Neural progenitor cell (in vitro differentiated cells): ENCODE measurements around the gene SEC22A. TPM values are rescaled to one million over a fixed set of nuclear protein-coding genes. Genes with fewer than 3 reads are reported as not detected.

Experiments used
- DNase-seq: peaks from one replicate; pipeline ENCODE4 v3.0.0-alpha.2; 2016; ENCODE audit warnings: low spot score
- H2AFZ ChIP-seq: fragments of 200-600 bp; sonication (generic); replicated peaks from 2 replicates; pipeline ENCODE4 v1.6.1; 2016; ENCODE audit warnings: antibody characterized with exemption
- H3F3A ChIP-seq: fragments of 200-600 bp; sonication (generic); 2 replicates; pipeline ENCODE4 v1.6.1; 2016; ENCODE audit warnings: antibody characterized with exemption, low read depth
- H3K27ac ChIP-seq: fragments of 200-600 bp; sonication (generic); 2 replicates; pipeline ENCODE4 v1.5.1; 2016; ENCODE audit warnings: mild to moderate bottlenecking
- H3K27me3 ChIP-seq: fragments of 200-600 bp; sonication (generic); 2 replicates; pipeline ENCODE4 v1.6.1; 2016; ENCODE audit warnings: mild to moderate bottlenecking, moderate library complexity
- H3K36me3 ChIP-seq: fragments of 200-600 bp; sonication (generic); 2 replicates; pipeline ENCODE4 v1.5.1; 2016
- H3K4me1 ChIP-seq: fragments of 200-600 bp; sonication (generic); 2 replicates; pipeline ENCODE4 v1.6.1; 2016; ENCODE audit warnings: mixed run types
- H3K4me2 ChIP-seq: fragments of 200-600 bp; sonication (generic); 2 replicates; pipeline ENCODE4 v1.6.1; 2016
- H3K4me3 ChIP-seq: fragments of 200-600 bp; sonication (generic); 2 replicates; pipeline ENCODE4 v1.5.1; 2016
- H3K79me2 ChIP-seq: fragments of 200-600 bp; sonication (generic); 2 replicates; pipeline ENCODE4 v1.6.1; 2016; ENCODE audit warnings: low read depth
- H3K9ac ChIP-seq: fragments of 200-600 bp; sonication (generic); 2 replicates; pipeline ENCODE4 v1.6.1; 2016
- H3K9me3 ChIP-seq: fragments of 200-600 bp; sonication (generic); 2 replicates; pipeline ENCODE4 v1.5.1; 2016; ENCODE audit warnings: low read depth
- H4K20me1 ChIP-seq: fragments of 200-600 bp; sonication (generic); 2 replicates; pipeline ENCODE4 v1.6.1; 2016; ENCODE audit warnings: low read depth
- H3K27ac Mint-ChIP-seq: 3 replicates; pipeline ENCODE4 v1.8.0; 2021; ENCODE audit warnings: mixed read lengths
- H3K27me3 Mint-ChIP-seq: 2 replicates; pipeline ENCODE4 v1.8.0; 2022; ENCODE audit warnings: low read depth, mild to moderate bottlenecking, inconsistent platforms, moderate library complexity, mixed read lengths; ENCODE audit not compliant: insufficient read depth
- H3K36me3 Mint-ChIP-seq: 3 replicates; pipeline ENCODE4 v1.8.0; 2021; ENCODE audit warnings: mixed read lengths
- H3K4me1 Mint-ChIP-seq: 3 replicates; pipeline ENCODE4 v1.8.0; 2021; ENCODE audit warnings: mixed read lengths
- H3K4me3 Mint-ChIP-seq: 3 replicates; pipeline ENCODE4 v1.8.0; 2021; ENCODE audit warnings: mild to moderate bottlenecking, moderate library complexity, mixed read lengths
- H3K9me3 Mint-ChIP-seq: 3 replicates; pipeline ENCODE4 v1.8.0; 2020; ENCODE audit warnings: mixed read lengths
- EZH2 ChIP-seq: fragments of 200-600 bp; sonication (generic); IDR thresholded peaks from 2 replicates; pipeline ENCODE4 v1.6.1; 2017; ENCODE audit warnings: antibody characterized with exemption, mild to moderate bottlenecking, moderate library complexity
- EZH2phosphoT487 ChIP-seq: fragments of 200-600 bp; sonication (generic); IDR thresholded peaks from 2 replicates; pipeline ENCODE4 v1.6.1; 2017; ENCODE audit warnings: antibody characterized with exemption
- total RNA-seq: library from RNA; depleted of rRNA; stranded (reverse); fragments of >200 nt; gene quantifications from 2 replicates; pipeline ENCODE4 v1.2.3, GENCODE V29; 2015; ENCODE audit warnings: low replicate concordance
- TF ChIP-seq, protein P1 (sequence below): fragments of 200-600 bp; sonication (generic); IDR thresholded peaks from 2 replicates; pipeline ENCODE4 v1.5.1; 2017; ENCODE audit warnings: antibody characterized with exemption, mild to moderate bottlenecking

SEC22A gene
- total RNA-seq, 1 donor from 2014 or later, result 26.4 TPM

DNA sequence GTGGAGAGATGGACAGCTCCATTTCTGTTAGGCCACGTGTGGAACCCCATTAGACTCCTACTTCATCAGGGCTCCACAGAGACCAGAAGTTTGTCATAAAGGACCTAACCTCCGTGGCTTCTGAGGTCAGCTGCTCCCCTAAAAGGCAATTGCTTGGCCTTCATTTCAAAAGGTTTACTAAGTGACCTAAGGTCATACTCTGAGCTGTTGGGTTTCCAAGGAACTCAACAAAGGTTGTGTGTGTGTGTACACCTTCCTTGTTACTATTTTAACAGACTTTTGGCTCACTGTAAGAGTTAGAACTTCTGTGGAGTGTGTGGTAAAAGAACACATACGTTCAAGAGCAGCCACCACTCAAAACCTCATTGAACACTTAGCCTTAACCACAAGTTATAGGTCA lies 73.9 kb downstream of the SEC22A start:
- Mint-ChIP-seq H3K36me3 (peaks cover 7% of the 10 kb centered on the region), H3K27me3 (no peaks in the 10 kb centered on the region), H3K4me1 (peaks cover 3% of the 10 kb centered on the region), H3K4me3 (no peak overlapping the region), H3K9me3 (no peaks in the 10 kb centered on the region), H3K27ac (no peak overlapping the region)
- no peaks in the 10 kb centered on the region for H3K4me1 ChIP-seq
- H3K9ac ChIP-seq, result no peak overlapping the region
- H3K27ac ChIP-seq, result no peak overlapping the region
- no peak overlapping the region for H3K4me3 ChIP-seq
- H3K79me2 ChIP-seq, result no peaks in the 10 kb centered on the region
- DNase-seq, result no peak
- H2AFZ ChIP-seq, result no peak overlapping the region
- H3K9me3 ChIP-seq, result no peaks in the 10 kb centered on the region
- no peaks in the 10 kb centered on the region for H3K27me3 ChIP-seq
- TF ChIP-seq EZH2, result no peak
- TF ChIP-seq EZH2phosphoT487, result no peak
- TF ChIP-seq, protein P1, sequence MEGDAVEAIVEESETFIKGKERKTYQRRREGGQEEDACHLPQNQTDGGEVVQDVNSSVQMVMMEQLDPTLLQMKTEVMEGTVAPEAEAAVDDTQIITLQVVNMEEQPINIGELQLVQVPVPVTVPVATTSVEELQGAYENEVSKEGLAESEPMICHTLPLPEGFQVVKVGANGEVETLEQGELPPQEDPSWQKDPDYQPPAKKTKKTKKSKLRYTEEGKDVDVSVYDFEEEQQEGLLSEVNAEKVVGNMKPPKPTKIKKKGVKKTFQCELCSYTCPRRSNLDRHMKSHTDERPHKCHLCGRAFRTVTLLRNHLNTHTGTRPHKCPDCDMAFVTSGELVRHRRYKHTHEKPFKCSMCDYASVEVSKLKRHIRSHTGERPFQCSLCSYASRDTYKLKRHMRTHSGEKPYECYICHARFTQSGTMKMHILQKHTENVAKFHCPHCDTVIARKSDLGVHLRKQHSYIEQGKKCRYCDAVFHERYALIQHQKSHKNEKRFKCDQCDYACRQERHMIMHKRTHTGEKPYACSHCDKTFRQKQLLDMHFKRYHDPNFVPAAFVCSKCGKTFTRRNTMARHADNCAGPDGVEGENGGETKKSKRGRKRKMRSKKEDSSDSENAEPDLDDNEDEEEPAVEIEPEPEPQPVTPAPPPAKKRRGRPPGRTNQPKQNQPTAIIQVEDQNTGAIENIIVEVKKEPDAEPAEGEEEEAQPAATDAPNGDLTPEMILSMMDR, result no peak
- no peaks in the 10 kb centered on the region for H3F3A ChIP-seq
- no peaks in the 10 kb centered on the region for H4K20me1 ChIP-seq
- no peaks in the 10 kb centered on the region for H3K36me3 ChIP-seq
- no peak overlapping the region for H3K4me2 ChIP-seq

DNA sequence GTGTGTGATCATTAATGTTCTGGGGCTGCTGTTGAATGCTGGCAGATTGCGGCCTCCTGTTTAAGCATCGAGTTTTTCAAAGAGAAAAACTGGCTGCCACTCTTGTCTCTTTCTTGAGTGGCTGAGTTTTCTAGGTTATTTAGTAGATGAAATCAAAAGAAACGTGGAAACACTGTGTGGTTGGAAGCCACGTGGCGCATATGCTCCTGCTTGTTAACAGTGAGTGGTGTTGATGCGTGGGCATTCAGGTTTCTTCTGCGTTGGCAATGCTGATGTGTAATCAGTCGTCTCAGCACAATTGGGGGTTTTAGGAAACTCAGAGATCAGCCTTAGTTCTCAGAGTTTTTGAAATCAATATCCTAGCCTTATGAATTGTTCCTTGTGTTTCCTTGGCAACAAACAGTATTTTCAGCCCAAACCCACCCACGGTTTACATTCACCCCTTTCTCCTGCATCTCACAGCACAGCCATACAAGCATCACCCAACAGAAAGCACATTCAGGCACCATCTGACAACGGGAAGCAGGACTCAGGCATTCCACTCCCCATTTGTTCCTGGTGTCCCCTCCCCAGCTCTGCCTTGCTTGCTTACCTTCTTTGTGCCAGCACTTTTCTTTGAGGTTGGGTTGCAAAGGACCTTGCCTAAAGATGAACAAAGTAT lies 74.7 kb downstream of the SEC22A start:
- Histone ChIP-seq H3K27me3 (no peaks in the 10 kb centered on the region), H4K20me1 (no peaks in the 10 kb centered on the region), H2AFZ (no peak overlapping the region), H3K27ac (no peak overlapping the region), H3K9ac (no peak overlapping the region), H3K4me2 (no peak overlapping the region), H3K79me2 (no peaks in the 10 kb centered on the region), H3K4me3 (no peak overlapping the region), H3F3A (no peaks in the 10 kb centered on the region), H3K36me3 (no peaks in the 10 kb centered on the region), H3K4me1 (no peaks in the 10 kb centered on the region), H3K9me3 (no peaks in the 10 kb centered on the region)
- no peak overlapping the region for H3K4me3 Mint-ChIP-seq
- H3K36me3 Mint-ChIP-seq, result peaks cover 5% of the 10 kb centered on the region
- no peak overlapping the region for H3K27ac Mint-ChIP-seq
- no peaks in the 10 kb centered on the region for H3K9me3 Mint-ChIP-seq
- H3K4me1 Mint-ChIP-seq, result peaks cover 3% of the 10 kb centered on the region
- TF ChIP-seq EZH2phosphoT487 (no peak), EZH2 (no peak)
- TF ChIP-seq, protein P1, result no peak
- no peak for DNase-seq
- H3K27me3 Mint-ChIP-seq, result no peaks in the 10 kb centered on the region

DNA sequence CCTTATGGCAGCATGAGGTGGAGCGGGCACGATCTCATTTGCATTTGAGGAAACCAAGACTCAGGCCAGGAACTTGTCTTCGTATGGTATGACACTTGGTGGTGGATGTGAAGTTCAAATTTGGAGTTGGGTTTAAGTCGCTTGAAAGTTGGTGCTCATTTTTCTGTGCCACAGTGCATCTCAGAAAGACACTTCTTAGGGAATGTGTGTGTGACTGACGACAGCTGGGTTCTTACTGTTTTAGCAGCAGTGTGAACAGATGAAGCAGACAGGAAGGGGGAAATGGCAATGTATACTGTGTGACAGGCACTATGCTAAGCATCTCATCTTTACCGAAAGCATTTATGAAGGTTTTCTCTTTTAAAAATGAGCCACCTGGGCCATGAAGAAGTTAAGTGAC lies 75.4 kb downstream of the SEC22A start:
- Mint-ChIP-seq H3K36me3 (no peaks in the 10 kb centered on the region), H3K9me3 (no peaks in the 10 kb centered on the region), H3K27ac (no peak overlapping the region), H3K4me1 (peaks cover 3% of the 10 kb centered on the region), H3K4me3 (no peak overlapping the region), H3K27me3 (peaks cover 3% of the 10 kb centered on the region)
- H3K27me3 ChIP-seq, result no peaks in the 10 kb centered on the region
- no peaks in the 10 kb centered on the region for H3K4me1 ChIP-seq
- H3K36me3 ChIP-seq, result no peaks in the 10 kb centered on the region
- no peak for DNase-seq
- H3F3A ChIP-seq, result no peaks in the 10 kb centered on the region
- no peaks in the 10 kb centered on the region for H4K20me1 ChIP-seq
- H3K4me3 ChIP-seq, result no peak overlapping the region
- H3K9ac ChIP-seq, result no peak overlapping the region
- H3K9me3 ChIP-seq, result no peaks in the 10 kb centered on the region
- TF ChIP-seq EZH2phosphoT487, result no peak
- TF ChIP-seq, protein P1, result no peak
- no peak for TF ChIP-seq EZH2
- H3K79me2 ChIP-seq, result no peaks in the 10 kb centered on the region
- no peak overlapping the region for H3K27ac ChIP-seq
- H2AFZ ChIP-seq, result no peak overlapping the region
- H3K4me2 ChIP-seq, result no peak overlapping the region
